HG02970 (cell line): ENCODE data around the gene ISCA2.
"Not testable (repeated sequence)": the region's sequence is repeated elsewhere in the genome, so short reads cannot be mapped to it uniquely, and the experiment has no call there.

Source experiments
- ATAC-seq: cut with Tn5 transposase; IDR thresholded peaks from one replicate; pipeline ENCODE4 v1.9.1; 2021; ENCODE audit warnings: mild to moderate bottlenecking, moderate library complexity, moderate number of reproducible peaks; ENCODE audit not compliant: unreplicated experiment, low FRiP score

The ISCA2 gene

DNA sequence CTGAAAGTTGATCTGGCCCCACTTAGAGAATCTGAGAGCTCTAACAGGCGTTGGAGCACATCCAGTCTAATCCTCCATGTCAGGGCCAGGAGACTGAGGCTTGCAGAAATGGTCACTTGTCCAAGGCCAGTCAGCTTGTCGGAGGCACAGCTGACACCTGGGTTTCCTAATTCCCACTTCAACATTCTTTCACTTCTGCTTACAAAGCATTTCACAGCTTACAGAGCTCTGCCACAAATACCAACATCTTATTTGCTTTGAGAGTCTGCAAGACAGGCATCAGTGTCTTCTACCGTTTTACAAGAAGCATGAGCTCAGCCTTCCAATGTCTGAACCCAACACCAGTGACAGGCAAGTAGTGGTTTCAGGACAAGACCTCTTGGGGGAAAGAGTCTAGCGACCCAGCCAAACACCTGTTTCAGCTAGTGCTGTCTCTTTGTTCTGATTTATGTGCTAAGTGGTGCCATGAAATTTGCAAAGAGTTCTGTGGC, 31.8 kb downstream of the ISCA2 start:
- no peak for ATAC-seq

DNA sequence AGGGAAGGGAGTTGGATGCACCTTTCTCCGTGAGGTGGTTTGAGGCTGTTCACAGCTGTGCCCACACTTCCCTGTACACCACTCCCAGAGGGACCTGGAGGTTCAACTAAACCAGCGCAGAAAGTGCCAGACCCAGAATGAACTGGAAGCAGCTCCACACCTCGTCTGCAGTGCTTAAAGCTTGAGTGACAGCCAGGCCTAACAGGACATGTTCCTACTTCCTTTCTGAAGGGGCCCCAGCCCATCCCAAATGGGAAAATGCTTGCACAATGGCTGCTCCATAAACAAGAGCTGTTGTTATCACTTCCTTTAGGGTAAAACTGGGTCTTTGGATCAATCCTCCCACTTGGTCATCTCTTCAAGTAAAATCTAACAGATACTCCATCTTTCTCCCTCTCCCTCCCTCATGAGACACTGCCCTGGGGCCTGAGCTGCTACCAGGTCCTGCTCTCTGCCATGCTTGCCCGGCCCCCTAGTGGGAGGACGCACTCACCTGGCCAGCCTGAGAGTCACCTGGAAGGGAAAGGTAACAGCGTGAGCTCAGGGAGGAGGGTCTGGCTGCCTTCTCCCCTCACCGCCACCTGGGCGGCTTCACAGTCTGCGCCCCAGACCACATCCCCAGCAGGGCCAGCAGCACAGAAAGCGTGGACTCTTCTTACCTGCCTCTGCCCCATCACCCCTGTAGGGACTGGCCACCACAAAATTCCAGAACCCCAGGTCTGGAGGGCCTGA, 33.5 kb downstream of the ISCA2 start:
- ATAC-seq, result no peak

DNA sequence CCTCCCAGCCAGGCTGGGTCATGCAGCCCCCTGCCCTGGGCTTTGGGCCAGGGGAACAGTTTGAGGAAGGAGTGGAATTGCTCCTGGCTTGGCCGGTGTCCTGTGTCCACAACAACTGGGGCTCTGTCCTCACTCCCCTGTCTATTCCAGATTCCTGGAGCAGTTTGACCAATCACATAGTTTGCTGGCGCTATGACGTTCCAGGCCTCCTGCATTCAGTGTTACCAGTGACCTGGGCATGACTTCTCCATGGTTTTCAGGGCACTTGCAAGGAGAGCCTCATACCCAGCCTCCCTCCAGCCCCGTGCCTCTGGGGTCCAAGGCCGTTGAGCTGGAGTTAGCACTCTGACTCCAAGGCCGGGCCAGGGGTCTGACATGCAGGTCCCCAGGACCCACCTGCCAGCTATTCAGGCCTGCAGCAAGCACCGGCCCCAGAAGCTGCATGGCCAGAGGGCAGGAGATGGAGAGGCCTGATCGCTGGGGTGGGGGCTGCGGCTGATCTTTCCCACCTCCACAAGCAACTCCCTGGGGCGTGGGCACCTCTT, 34.2 kb downstream of the ISCA2 start:
- no peak for ATAC-seq

DNA sequence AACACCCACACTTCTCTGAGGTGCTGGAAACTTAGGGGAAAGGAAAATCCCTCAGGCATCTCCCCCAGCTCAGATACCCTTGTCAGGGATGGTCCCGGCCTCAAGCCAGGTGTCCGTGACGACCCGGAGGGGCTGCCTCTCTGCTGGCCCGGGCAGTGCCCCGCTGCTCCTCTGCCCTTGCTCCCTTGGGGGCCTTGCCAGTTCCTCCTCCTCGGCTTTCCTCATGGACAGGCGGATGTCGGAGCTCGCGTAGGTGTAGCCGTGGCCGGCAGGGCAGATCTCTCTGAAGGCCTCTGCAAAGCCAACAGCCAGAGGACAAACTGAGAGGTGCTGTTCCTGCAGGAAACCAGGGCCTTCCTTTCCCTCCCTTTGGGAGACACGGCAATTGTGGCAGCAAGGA, 34.8 kb downstream of the ISCA2 start:
- no peak for ATAC-seq

DNA sequence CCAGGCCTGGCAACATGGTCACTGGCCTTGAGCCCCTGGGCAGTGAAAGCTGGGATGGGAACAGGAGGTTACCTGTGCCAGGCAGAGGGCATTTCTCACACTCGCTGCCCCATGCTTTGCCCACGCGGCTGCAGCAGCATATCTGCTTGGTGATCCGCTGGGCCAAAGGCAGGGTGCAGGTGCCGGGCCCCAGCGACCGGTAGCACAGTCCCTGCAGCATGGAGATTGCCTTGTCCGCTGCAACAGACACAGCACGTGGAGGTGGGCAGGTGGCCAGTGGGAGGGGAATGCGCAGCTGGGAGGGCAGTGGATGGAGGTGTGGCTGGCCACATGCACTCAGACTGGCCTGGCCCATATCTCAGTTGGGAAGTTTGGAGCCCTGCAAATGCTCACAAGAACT, 35.3 kb downstream of the ISCA2 start:
- ATAC-seq, result no peak

DNA sequence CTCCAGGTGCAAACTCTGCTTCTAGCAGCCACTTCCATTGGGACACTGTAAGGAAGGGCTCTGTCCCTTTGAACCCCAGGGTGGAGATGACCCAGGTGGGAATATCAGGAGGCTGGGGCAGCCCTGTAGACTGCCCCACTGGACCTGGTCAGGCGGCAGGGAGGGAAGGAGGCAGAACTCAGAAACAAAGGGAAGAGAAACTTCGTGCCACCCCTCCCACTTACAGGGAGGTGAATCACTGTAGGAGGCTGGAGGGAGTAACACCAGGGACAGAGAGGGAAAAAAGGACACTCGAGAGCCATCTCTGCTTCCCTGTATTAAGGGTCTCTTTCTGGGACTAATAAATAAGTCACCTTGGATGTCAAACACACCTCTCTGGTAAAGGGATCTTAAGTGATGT, 37.4 kb downstream of the ISCA2 start:
- ATAC-seq, result no peak

DNA sequence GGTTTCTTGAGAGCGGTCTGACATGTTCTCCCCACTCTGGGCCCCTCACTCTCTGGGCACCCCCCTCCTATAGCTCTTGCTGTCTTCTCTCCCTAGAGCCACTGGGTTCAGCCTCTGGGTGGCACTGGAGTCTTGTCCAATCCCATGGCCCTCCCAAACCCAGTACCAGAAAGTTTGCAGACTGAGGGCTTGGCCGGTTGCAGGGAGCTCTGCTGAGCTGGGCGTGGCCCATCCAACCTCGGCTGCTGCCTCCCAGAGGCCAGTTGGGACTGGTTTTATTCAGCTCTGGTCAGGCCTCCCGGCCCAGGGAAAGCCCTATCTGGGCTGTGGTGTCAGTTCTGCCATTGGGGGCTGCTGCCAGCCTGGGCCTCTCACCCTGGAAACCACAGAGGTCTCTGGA, 37.9 kb downstream of the ISCA2 start:
- no peak for ATAC-seq

DNA sequence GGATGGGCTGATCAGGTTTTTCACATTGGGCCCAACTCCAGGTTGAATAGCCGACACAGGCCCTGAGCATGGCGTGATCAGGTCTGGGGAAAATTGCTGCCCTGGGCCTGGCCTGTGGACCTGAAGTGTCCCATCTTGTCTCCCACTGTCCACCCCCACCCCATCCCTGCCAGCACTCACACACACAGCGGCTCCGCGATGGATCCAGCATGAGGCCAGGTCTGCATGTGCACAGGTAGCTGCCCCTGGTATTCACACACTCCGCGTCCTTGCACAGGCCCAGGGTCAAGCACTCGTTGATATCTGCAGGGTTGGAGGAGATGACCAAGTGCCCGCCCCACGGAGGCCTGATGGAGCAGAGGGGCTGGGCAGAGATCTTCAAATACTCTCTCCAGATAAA, 38.7 kb downstream of the ISCA2 start:
- ATAC-seq, result no peak

DNA sequence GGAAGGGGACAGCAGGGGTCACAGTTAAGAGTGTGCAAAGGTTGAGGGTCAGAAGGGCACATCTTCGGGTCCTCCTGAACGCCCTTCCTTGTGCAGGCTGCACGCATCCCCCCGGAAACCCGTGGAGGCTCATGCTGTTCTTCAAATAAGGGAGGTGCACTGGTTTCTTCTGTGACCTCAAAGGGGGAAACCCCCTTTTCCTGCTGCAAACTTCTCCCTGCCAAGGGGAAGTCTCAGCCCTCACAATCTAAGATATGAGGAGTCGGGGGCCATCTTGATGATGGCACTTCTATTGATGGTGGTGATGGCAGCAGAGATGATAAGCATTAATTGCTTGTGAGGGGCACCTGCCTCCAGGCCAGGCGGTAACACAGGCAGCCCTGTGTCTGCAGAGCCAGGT, 40.0 kb downstream of the ISCA2 start:
- ATAC-seq, result no peak

DNA sequence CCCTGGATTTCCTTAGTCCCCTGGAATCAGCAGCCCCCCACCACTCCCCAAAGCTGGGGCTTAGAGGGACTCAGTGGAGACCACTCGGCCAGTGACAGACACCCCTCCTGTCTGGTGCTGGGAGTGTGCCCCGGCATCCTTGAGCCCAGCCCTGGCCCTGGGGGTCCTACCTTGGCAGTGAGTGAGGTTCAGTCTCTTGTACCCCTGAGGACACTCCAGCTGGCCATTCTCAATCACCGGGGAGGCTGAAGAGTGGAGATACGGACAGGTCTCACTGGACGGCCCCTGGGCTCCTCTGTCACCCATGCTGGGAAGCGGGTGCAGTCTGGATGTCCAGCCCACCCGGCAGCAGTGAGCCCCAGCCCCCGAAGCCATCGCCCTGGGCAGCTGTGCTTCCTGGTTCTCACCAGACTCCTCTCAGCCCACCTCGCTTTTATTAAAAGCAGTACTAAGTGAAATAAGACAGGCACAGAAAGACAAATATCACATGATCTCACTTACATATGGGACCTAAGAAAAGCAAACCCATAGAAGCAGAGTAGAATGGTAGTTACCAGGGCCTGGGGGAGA, 42.3 kb downstream of the ISCA2 start:
- no peak for ATAC-seq

DNA sequence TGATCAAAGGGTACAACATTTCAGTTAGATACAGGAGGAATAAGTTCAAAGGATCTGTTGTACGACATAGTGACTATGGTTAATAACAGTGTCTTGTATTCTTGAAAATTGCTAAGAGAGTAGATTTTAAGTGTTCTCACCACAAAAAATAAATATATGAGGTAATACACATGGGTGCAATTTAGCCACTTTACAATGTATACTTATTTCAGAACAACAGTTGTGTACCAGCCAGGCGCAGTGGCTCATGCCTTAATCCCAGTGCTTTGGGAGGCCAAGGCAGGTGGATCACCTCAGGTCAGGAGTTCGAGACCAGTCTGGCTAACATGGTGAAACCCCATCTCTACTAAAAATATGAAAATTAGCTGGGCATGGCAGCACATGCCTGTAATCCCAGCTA, 42.8 kb downstream of the ISCA2 start:
- not testable (repeated sequence) for ATAC-seq

DNA sequence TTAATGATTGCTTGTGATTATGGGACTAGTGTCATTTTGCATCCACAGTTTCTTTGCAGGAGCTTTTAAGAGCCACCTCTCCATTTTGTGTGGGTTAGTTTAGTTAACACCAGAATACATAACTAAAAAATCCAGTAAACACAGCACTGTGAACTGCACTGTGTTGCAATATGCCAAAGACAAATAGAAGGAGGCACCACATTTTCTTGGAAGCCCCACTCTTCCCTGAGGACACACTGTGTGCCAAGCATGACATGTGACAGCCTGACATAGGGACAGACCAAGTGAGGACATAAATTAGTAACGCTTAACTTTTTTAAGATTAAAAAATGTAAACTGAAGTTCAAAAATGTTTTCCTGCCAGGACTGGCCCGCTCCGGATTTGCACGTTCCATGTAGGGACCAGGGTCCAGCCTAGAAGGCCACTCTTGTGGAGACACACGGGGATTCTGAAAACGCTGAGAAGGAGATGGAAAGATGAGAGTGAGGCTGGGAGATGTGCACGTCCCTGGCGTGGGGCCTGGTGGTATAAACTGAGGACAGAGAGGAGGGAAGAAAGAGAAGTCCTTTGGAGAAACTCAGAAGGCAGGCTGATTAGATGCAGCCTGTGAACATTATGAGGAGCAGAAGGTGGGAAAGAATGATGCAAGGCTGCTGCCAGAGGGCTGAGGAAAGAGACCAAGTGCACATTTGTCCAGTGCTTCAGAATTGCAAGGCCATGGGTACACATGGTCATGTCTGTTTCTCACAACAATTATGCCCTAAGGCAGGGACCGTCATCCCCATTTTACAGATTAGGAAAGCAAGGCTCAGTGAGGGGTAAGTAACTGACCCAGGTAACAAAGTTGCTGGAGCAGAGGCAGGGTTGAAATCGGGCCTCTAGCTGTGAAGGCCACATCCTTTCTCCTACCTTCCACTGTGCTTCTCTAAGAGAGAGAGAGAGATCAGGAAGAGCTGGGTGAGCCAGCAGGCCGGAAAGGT, 45.1 kb downstream of the ISCA2 start:
- no peak for ATAC-seq

DNA sequence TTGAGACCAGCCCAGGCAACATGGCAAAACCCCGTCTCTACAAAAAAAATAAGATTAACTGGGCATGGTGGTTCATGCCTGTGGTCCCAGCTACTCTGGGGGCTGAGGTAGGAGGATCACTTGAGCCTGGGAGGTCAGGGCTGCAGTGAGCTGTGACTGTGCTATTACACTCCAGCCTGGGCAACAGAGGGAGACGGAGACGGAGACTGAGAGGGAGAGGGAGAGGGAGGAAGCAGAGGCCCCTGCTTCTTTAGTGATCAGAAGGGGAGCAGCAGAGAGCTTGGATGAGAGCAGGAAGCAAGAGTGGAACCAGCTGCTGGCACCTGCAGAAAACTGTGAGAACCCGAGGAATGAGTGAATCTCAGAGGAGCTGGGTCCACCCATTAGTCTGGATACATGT, 45.9 kb downstream of the ISCA2 start:
- ATAC-seq, result no peak

DNA sequence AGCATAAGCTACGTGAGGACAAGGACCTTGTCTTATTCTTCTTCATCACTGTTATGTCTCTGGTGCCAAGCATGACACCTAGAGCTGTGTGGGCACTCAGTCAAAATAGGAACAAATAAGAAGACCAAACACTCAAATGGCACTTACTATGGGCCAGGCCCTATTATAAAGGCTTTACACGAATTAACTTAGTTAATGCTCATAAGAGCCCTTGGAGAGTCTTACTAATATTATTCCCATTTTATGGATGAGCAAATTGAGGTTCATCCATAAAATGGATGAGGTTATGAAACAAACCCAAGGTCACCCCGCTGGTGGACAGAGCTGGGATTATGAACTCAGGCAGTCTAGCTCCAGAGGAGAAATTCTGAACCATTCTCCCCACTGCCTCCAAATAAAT, 47.7 kb downstream of the ISCA2 start:
- ATAC-seq, result no peak

DNA sequence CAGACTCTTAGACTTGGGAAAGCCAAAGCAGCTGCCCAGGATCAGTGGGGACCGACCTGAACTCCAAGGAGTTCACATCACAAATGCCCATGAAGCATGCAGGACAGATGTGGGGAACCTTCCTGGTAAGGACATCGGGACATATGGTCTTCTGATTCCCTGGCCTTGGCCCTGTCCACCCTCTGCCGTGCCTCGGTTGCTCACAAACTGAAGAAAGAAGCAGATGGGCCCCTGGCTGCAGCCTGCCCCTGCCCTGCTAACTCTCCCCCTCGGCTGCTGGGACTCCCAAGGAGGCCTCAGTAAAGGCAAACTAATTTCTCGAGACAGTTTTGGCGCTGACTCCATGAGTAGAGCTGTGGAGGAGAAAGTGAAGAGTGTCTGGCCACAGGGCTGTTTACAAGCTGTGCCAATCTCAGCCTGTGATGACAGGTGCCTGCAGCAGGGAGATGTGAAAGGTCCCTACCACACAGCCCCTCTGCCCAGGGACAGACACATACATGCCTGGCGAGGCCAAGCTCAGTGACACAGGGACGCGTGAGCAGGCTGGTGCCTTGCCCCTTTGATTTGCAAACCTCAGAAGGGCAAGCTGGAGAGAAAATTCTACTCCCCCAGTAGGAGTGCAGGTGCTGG, 48.6 kb downstream of the ISCA2 start:
- no peak for ATAC-seq

DNA sequence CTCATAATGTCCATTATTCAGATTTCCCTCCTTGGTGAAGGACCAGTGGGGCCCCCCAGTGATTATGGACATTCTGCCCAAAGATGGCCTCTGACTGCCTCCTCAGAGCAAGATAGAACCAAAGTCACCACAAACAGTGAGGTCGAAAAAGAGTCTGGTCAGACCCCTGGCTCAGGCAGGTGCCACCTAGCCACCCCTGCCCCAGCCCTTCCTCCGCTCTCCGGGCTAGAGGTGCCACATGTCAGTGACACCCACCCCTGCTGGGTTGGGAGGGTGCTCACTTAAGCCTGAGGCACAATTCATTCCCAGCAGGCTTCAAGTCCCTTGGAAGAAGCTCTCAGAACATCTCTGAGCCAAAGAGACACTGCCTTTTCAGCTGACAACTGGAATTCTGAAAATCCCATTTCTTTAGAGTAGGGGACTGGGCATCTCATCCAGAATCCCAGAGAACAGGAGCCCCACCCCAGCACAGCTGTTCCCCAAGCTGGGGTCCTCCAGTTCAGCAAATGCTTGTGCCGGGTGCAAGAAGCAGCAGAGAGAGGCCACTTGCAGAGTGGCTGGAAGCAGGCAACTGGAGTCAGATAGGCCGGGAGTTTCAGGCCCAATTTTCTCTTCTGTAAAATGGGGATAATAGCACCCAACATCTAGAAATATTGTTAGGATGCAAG, 50.3 kb downstream of the ISCA2 start:
- no peak for ATAC-seq

DNA sequence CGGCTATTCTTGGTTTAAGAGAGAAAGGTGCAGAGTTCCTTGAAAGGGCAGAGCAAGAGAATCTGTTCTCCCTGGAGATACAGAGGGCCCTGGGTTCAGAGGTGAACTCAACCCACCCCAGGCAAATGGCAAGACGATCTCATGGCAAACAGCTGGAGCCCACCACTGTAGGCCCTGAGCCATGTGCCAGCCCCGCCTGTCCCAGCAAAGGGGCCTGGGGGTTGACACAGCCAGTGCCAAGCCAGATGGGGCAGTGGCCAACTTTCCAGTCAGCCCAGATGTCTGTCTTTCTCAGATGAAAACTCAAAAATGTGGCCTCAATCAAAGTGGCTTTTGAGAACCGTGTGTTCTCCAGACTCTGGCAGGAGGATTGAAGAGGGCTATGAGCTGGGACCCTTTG, 51.8 kb downstream of the ISCA2 start:
- ATAC-seq, result no peak

DNA sequence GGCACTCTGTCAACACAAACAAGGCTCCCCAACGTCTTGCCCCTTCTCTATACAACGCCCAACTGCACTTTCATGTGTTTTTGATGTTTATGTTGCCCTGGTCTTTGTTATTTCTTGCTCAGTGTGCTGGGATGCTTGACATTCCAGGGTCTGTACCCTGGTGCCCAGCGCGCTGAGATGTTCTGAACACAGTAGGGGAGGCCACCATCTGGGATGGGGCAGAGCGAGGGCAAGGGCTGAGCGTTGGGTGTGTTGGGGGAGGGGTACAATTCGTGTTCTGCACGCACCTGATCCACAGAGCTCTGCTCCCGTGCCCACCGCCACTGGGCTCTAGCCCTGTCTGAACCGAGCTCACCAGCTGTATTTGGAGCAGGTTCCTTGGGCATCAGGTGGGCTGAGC, 52.9 kb downstream of the ISCA2 start:
- no peak for ATAC-seq
